ENCODE data around the gene PSME3.

PSME3 gene

GRCh38 chr17:42833767-42834422 is 698 bp downstream of the PSME3 start:
- no peak for DNase-seq (ENCODE audit: low read depth)
- peak overlapping the region; percentile 97 for H3K4me3 ChIP-seq (ENCODE audit: low read length)
- TF ChIP-seq CTCF (conservative IDR thresholded peaks at IDR 0.05; ENCODE audit: low read length): no peak

GRCh38 chr17:42835732-42836131 is 2.5 kb downstream of the PSME3 start:
- no peak for TF ChIP-seq CTCF (conservative IDR thresholded peaks at IDR 0.05; ENCODE audit: low read length)
- H3K4me3 ChIP-seq (ENCODE audit: low read length): no peak overlapping the region
- DNase-seq (ENCODE audit: low read depth): no peak

- TF ChIP-seq CTCF (conservative IDR thresholded peaks at IDR 0.05; ENCODE audit: low read length): no peak
- DNase-seq (ENCODE audit: low read depth): no peak
- H3K4me3 ChIP-seq (ENCODE audit: low read length): no peak overlapping the region
Measured at GRCh38 chr17:42841975-42842685, 8.9 kb downstream of the PSME3 start.

- peak; percentile 73 for DNase-seq (ENCODE audit: low read depth)
Measured at GRCh38 chr17:42843358-42843934, 10.2 kb downstream of the PSME3 start.

GRCh38 chr17:42844271-42844670 is 11.1 kb downstream of the PSME3 start, which contains the start of gene AOC2:
Gene AOC2 (plus strand): TSS chr17:42844580. CDS start chr17:42844627, 47 bp downstream.
- no peak within 1 kb of the TSS for H3K4me3 ChIP-seq (ENCODE audit: low read length)
- TF ChIP-seq CTCF (conservative IDR thresholded peaks at IDR 0.05; ENCODE audit: low read length): no peak
- DNase-seq (ENCODE audit: low read depth): peak; percentile 44

More at GRCh38 chr17:42843358-42843934, 10.2 kb downstream of the PSME3 start:
- no peak overlapping the region for H3K4me3 ChIP-seq (ENCODE audit: low read length)
- peak; percentile 100 for TF ChIP-seq CTCF (conservative IDR thresholded peaks at IDR 0.05; ENCODE audit: low read length)

GRCh38 chr17:42844761-42845555 is 11.8 kb downstream of the PSME3 start:
- H3K4me3 ChIP-seq (ENCODE audit: low read length): no peak overlapping the region
- TF ChIP-seq CTCF (conservative IDR thresholded peaks at IDR 0.05; ENCODE audit: low read length): no peak
- DNase-seq (ENCODE audit: low read depth): no peak

All from AG10803 (cell line).